Panc1 (cell line): ENCODE data around the gene RPL10A. TPM values are rescaled to one million over a fixed set of nuclear protein-coding genes. Genes with fewer than 3 reads are reported as not detected.

ENCODE experiments used
- ATAC-seq: fragments of 200-7000 bp; cut with Tn5 transposase; 2 replicates; pipeline ENCODE4 v1.9.1; 2020; ENCODE audit warnings: mild to moderate bottlenecking, moderate library complexity
- BruUV-seq: library from RNA; stranded (reverse); fragments of 400-500 nt; replicated peaks from 2 replicates; lab custom pipeline; 2021; lab: Mats Ljungman, UMichigan
- CTCF ChIA-PET: fragments of 300-600 bp; sonication (Branson Sonifier 250); formaldehyde crosslinking; loops from one replicate; lab custom pipeline; 2022; ENCODE audit warnings: antibody characterized with exemption; lab: Charles Lee
- POLR2A ChIA-PET: fragments of 300-600 bp; sonication (Branson Sonifier 250); formaldehyde crosslinking; loops from one replicate; lab custom pipeline; 2022; ENCODE audit warnings: antibody characterized with exemption; lab: Charles Lee
- DNase-seq: peaks from one replicate; pipeline ENCODE4 v3.0.0-alpha.2; 2010; ENCODE audit warnings: low read depth, low spot score
- H3K27ac ChIP-seq: 2 replicates; pipeline ENCODE4 v1.5.1; 2011; ENCODE audit warnings: mild to moderate bottlenecking, low read length, inconsistent platforms
- H3K27me3 ChIP-seq: fragments of 200-500 bp; sonication (Bioruptor generic); 2 replicates; pipeline ENCODE4 v1.6.0; 2014; ENCODE audit warnings: low read length, inconsistent platforms; ENCODE audit not compliant: control insufficient read depth, insufficient read depth
- H3K36me3 ChIP-seq: fragments of 200-500 bp; sonication (Bioruptor generic); 2 replicates; pipeline ENCODE4 v1.5.1; 2014; ENCODE audit warnings: inconsistent platforms, mild to moderate bottlenecking, low read length, moderate library complexity; ENCODE audit not compliant: control insufficient read depth, insufficient read depth
- H3K4me1 ChIP-seq: 2 replicates; pipeline ENCODE4 v1.5.1; 2011; ENCODE audit warnings: inconsistent platforms, mild to moderate bottlenecking, low read length, moderate library complexity; ENCODE audit not compliant: control insufficient read depth, insufficient read depth
- H3K4me3 ChIP-seq, 2 experiments: 2 replicates each; pipeline ENCODE4 v1.5.1; 2011 to 2012; ENCODE audit warnings: low read depth in 2 of 2, low read length in 2 of 2, mild to moderate bottlenecking in 2 of 2, inconsistent platforms in 1 of 2, moderate library complexity in 1 of 2
- H3K9me3 ChIP-seq: fragments of 200-500 bp; sonication (Bioruptor generic); 2 replicates; pipeline ENCODE4 v1.5.1; 2014; ENCODE audit warnings: low read depth, mild to moderate bottlenecking, inconsistent platforms, low read length, moderate library complexity; ENCODE audit not compliant: control insufficient read depth, insufficient read depth
- POLR2AphosphoS5 ChIP-seq: IDR thresholded peaks from 2 replicates; pipeline ENCODE4 v1.6.1; 2012; ENCODE audit warnings: mild to moderate bottlenecking, low read depth, low read length, moderate library complexity
- SIN3A ChIP-seq: IDR thresholded peaks from 2 replicates; pipeline ENCODE4 v1.6.1; 2012; ENCODE audit warnings: low read depth, mild to moderate bottlenecking, low read length, moderate library complexity, borderline replicate concordance; ENCODE audit not compliant: insufficient read depth
- TCF7L2 ChIP-seq: IDR thresholded peaks from 2 replicates; pipeline ENCODE4 v1.6.1; 2011; ENCODE audit warnings: mild to moderate bottlenecking, low read depth, low read length, inconsistent platforms
- in situ Hi-C: cut with HindIII; loops from 2 replicates; pipeline ENCODE4 v1.10.0; 2016; ENCODE audit warnings: low sequenced_read_pairs, low pct_unique_long_range_greater_than_20kb
- intact Hi-C: fragments of 100-400 bp; cut with micrococcal nuclease; formaldehyde crosslinking; loops from one replicate; pipeline ENCODE4 v1.10.0; 2022; ENCODE audit not compliant: unreplicated experiment
- total RNA-seq: library from RNA; stranded (reverse); gene quantifications from one replicate; pipeline ENCODE4 v1.2.1, GENCODE V29; 2021; ENCODE audit not compliant: unreplicated experiment
- TF ChIP-seq, protein P1 (sequence below): fragments of 450-650 bp; IDR thresholded peaks from 2 replicates; pipeline ENCODE4 v1.5.1; 2017; ENCODE audit warnings: mild to moderate bottlenecking
- TF ChIP-seq, protein P2 (sequence below), 2 experiments: IDR thresholded peaks; 2 replicates each; pipeline ENCODE4 v1.6.1; 2011 to 2012; ENCODE audit warnings: low read depth in 2 of 2, control low read depth in 1 of 2, low read length in 1 of 2, mild to moderate bottlenecking in 1 of 2, moderate library complexity in 1 of 2; ENCODE audit not compliant: insufficient read depth in 1 of 2

Gene RPL10A
- total RNA-seq, 1 experiment from 2014 or later, result 732 TPM

DNA sequence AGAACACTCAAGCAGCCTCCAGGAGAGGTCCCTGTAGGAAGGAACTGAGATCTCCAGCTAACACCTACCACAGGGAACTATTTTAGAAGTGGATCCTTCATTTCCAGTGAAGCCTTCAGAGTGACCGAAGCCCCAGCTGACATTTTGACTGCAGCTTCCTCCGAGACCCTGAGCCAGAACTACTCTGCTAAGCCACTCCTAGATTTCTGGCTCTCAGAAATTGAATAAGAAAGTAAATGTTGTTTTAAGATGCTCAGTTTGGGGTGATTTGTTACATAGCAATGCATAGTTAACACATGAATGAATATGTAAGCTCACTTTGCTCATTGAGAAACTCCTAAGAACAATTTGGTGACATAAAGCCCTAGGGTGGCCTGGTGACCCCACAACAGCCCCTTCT lies 39.0 kb downstream of the RPL10A start:
- CTCF ChIA-PET, result interaction anchor here (2.0 kb wide), 1 partner anchor 15 kb away, joined by 9 read pairs; no protein-coding TSS in a partner anchor

DNA sequence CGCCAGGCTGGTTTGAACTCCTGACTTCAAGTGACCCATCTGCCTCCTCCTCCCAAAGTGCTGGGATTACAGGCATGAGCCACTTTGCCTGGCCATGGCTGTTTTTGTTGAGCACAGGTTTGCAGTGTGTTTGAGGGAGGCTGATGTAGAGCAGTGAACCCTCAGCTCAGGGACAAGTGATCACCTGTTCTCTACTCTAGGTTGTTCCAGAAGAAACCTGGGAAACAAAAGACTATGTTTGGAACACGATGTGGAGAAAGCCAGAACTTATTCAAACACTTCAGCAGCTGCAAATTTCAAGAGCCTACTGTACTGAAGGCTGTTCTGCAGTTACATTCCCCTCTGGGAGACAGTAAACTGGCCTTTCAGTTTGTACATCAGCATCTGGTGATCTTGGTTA lies 39.8 kb downstream of the RPL10A start:
- Histone ChIP-seq H3K9me3 (no peaks in the 10 kb centered on the region), H3K36me3 (no peaks in the 10 kb centered on the region), H3K4me3 (no peak overlapping the region), H3K4me1 (no peaks in the 10 kb centered on the region), H3K27ac (no peak overlapping the region), H3K27me3 (no peaks in the 10 kb centered on the region)
- BruUV-seq, result no TSS peak
- ChIA-PET POLR2A (no interaction called here), CTCF (interaction anchor here (2.0 kb wide), 1 partner anchor 14 kb away, joined by 9 read pairs; no protein-coding TSS in a partner anchor)
- DNase-seq, result no peak
- TF ChIP-seq, protein P1, sequence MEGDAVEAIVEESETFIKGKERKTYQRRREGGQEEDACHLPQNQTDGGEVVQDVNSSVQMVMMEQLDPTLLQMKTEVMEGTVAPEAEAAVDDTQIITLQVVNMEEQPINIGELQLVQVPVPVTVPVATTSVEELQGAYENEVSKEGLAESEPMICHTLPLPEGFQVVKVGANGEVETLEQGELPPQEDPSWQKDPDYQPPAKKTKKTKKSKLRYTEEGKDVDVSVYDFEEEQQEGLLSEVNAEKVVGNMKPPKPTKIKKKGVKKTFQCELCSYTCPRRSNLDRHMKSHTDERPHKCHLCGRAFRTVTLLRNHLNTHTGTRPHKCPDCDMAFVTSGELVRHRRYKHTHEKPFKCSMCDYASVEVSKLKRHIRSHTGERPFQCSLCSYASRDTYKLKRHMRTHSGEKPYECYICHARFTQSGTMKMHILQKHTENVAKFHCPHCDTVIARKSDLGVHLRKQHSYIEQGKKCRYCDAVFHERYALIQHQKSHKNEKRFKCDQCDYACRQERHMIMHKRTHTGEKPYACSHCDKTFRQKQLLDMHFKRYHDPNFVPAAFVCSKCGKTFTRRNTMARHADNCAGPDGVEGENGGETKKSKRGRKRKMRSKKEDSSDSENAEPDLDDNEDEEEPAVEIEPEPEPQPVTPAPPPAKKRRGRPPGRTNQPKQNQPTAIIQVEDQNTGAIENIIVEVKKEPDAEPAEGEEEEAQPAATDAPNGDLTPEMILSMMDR, result no peak
- TF ChIP-seq TCF7L2 (no peak), SIN3A (no peak), POLR2AphosphoS5 (no peak)
- TF ChIP-seq, protein P2, sequence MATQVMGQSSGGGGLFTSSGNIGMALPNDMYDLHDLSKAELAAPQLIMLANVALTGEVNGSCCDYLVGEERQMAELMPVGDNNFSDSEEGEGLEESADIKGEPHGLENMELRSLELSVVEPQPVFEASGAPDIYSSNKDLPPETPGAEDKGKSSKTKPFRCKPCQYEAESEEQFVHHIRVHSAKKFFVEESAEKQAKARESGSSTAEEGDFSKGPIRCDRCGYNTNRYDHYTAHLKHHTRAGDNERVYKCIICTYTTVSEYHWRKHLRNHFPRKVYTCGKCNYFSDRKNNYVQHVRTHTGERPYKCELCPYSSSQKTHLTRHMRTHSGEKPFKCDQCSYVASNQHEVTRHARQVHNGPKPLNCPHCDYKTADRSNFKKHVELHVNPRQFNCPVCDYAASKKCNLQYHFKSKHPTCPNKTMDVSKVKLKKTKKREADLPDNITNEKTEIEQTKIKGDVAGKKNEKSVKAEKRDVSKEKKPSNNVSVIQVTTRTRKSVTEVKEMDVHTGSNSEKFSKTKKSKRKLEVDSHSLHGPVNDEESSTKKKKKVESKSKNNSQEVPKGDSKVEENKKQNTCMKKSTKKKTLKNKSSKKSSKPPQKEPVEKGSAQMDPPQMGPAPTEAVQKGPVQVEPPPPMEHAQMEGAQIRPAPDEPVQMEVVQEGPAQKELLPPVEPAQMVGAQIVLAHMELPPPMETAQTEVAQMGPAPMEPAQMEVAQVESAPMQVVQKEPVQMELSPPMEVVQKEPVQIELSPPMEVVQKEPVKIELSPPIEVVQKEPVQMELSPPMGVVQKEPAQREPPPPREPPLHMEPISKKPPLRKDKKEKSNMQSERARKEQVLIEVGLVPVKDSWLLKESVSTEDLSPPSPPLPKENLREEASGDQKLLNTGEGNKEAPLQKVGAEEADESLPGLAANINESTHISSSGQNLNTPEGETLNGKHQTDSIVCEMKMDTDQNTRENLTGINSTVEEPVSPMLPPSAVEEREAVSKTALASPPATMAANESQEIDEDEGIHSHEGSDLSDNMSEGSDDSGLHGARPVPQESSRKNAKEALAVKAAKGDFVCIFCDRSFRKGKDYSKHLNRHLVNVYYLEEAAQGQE (IDR thresholded peaks at IDR 0.05; ENCODE audit: insufficient read depth in 1 of 2, low read depth in 2 of 2, low read length in 1 of 2), result no peak
- no peak for ATAC-seq
- in situ Hi-C loops, result no loop called here
- intact Hi-C loops, result no loop called here

More for the DNA sequence above, 39.0 kb downstream of the RPL10A start:
- POLR2A ChIA-PET, result no interaction called here
- Histone ChIP-seq H3K4me3 (no peak overlapping the region), H3K9me3 (no peaks in the 10 kb centered on the region), H3K36me3 (no peaks in the 10 kb centered on the region), H3K27me3 (no peaks in the 10 kb centered on the region), H3K27ac (no peak overlapping the region), H3K4me1 (no peaks in the 10 kb centered on the region)
- DNase-seq, result no peak
- TF ChIP-seq, protein P1, result no peak
- TF ChIP-seq, protein P2 (IDR thresholded peaks at IDR 0.05; ENCODE audit: insufficient read depth in 1 of 2, low read depth in 2 of 2, low read length in 1 of 2), result no peak
- TF ChIP-seq POLR2AphosphoS5, result no peak
- no peak for TF ChIP-seq SIN3A
- no peak for TF ChIP-seq TCF7L2
- no TSS peak for BruUV-seq
- intact Hi-C loops (no loop called here), in situ Hi-C loops (no loop called here)
- no peak for ATAC-seq
